ENCODE measurements around the gene TMEM205.

TMEM205 gene

GRCh38 chr19:11377756-11378155, 31.7 kb upstream of the TMEM205 start:
- H3K27me3 ChIP-seq (replicated peaks in 2 of 5; ENCODE audit: control insufficient read depth in 4 of 5, insufficient read depth in 5 of 5, low read length in 4 of 5) = peaks cover 0 to 6% (median 0%) of the 10 kb centered on the region in 5 experiments
- H3K9me3 ChIP-seq (ENCODE audit: control extremely low read depth in 1 of 5, control insufficient read depth in 4 of 5, insufficient read depth in 2 of 5, low read depth in 1 of 5, low read length in 4 of 5) = no peaks in the 10 kb centered on the region
- no peaks in the 10 kb centered on the region for H3K36me3 ChIP-seq (ENCODE audit: control insufficient read depth in 4 of 4, insufficient read depth in 4 of 4, low read length in 3 of 4)
- ChIA-PET CTCF (interaction anchor here (0.8 to 3.1 kb wide), 23 partner anchors 10 to 119 kb away, joined by 3 to 18 read pairs (median 4); partner anchors contain the start of gene TSPAN16), POLR2A (interaction anchor here (0.7 kb wide), 1 partner anchor 65 kb away, joined by 3 read pairs; no protein-coding TSS in a partner anchor)
- WGBS (ENCODE audit: insufficient coverage) = 92% methylated on average over 2 of the region's 3 CpGs
- H3K27ac ChIP-seq (ENCODE audit: insufficient read depth in 1 of 2, low read depth in 1 of 2, low read length in 2 of 2, poor library complexity in 1 of 2, severe bottlenecking in 2 of 2) = no peak overlapping the region
- no peak for DNase-seq
- no peak overlapping the region for H3K4me3 ChIP-seq (ENCODE audit: control insufficient read depth in 1 of 7, extremely low read depth in 1 of 7, insufficient read depth in 4 of 7, low read depth in 2 of 7, low read length in 6 of 7)
- H3K4me1 ChIP-seq (ENCODE audit: control extremely low read depth in 1 of 4, control insufficient read depth in 4 of 4, insufficient read depth in 4 of 4, low read length in 3 of 4) = peaks cover 19 to 74% (median 66%) of the 10 kb centered on the region in 4 experiments

- Histone ChIP-seq H3K27ac (ENCODE audit: insufficient read depth in 1 of 2, low read depth in 1 of 2, low read length in 2 of 2, poor library complexity in 1 of 2, severe bottlenecking in 2 of 2) (no peak overlapping the region), H3K4me1 (ENCODE audit: control extremely low read depth in 1 of 4, control insufficient read depth in 4 of 4, insufficient read depth in 4 of 4, low read length in 3 of 4) (peaks cover 19 to 70% (median 64%) of the 10 kb centered on the region in 4 experiments), H3K9me3 (ENCODE audit: control extremely low read depth in 1 of 5, control insufficient read depth in 4 of 5, insufficient read depth in 2 of 5, low read depth in 1 of 5, low read length in 4 of 5) (no peaks in the 10 kb centered on the region), H3K4me3 (ENCODE audit: control insufficient read depth in 1 of 7, extremely low read depth in 1 of 7, insufficient read depth in 4 of 7, low read depth in 2 of 7, low read length in 6 of 7) (peak overlapping the region in 1 of 7 experiments; percentile 11), H3K27me3 (replicated peaks in 2 of 5; ENCODE audit: control insufficient read depth in 4 of 5, insufficient read depth in 5 of 5, low read length in 4 of 5) (peaks cover 0 to 4% (median 0%) of the 10 kb centered on the region in 5 experiments), H3K36me3 (ENCODE audit: control insufficient read depth in 4 of 4, insufficient read depth in 4 of 4, low read length in 3 of 4) (no peaks in the 10 kb centered on the region)
- ChIA-PET POLR2A (interaction anchor here (0.6 kb wide), 2 partner anchors 54 to 416 kb away, joined by 4 read pairs; no protein-coding TSS in a partner anchor), CTCF (interaction anchor here (0.8 to 3.1 kb wide), 21 partner anchors 9 to 296 kb away, joined by 3 to 18 read pairs (median 5); partner anchors contain the start of gene TSPAN16)
- DNase-seq = peak in 2 of 3 donors; percentile 45 to 54
Measured at GRCh38 chr19:11377237-11377636, 31.2 kb upstream of the TMEM205 start.

- Histone ChIP-seq H3K27ac (ENCODE audit: insufficient read depth in 1 of 2, low read depth in 1 of 2, low read length in 2 of 2, poor library complexity in 1 of 2, severe bottlenecking in 2 of 2) (peak overlapping the region; percentile 54 to 92), H3K36me3 (ENCODE audit: control insufficient read depth in 4 of 4, insufficient read depth in 4 of 4, low read length in 3 of 4) (peaks cover 0 to 3% (median 0%) of the 10 kb centered on the region in 4 experiments), H3K4me3 (ENCODE audit: control insufficient read depth in 1 of 7, extremely low read depth in 1 of 7, insufficient read depth in 4 of 7, low read depth in 2 of 7, low read length in 6 of 7) (peak overlapping the region; percentile 19 to 94 (median 82)), H3K4me1 (ENCODE audit: control extremely low read depth in 1 of 4, control insufficient read depth in 4 of 4, insufficient read depth in 4 of 4, low read length in 3 of 4) (peaks cover 16 to 53% (median 46%) of the 10 kb centered on the region in 4 experiments), H3K9me3 (ENCODE audit: control extremely low read depth in 1 of 5, control insufficient read depth in 4 of 5, insufficient read depth in 2 of 5, low read depth in 1 of 5, low read length in 4 of 5) (no peaks in the 10 kb centered on the region), H3K27me3 (replicated peaks in 2 of 5; ENCODE audit: control insufficient read depth in 4 of 5, insufficient read depth in 5 of 5, low read length in 4 of 5) (no peaks in the 10 kb centered on the region)
- POLR2A ChIA-PET = interaction anchor here (0.6 to 2.4 kb wide), 9 partner anchors 14 to 1022 kb away, joined by 3 to 10 read pairs (median 3); partner anchors contain the start of genes CCDC159, ODAD3, PRKCSH and TMEM205
- CTCF ChIA-PET = interaction anchor here (0.6 to 3.1 kb wide), 20 partner anchors 8 to 110 kb away, joined by 3 to 18 read pairs (median 4); partner anchors contain the start of genes CCDC159, ODAD3, PRKCSH and RAB3D
- DNase-seq = peak; percentile 60 to 81 (median 79)
- WGBS (ENCODE audit: insufficient coverage) = 4% methylated on average over 27 of the region's 27 CpGs
Measured at GRCh38 chr19:11375143-11375948, 29.3 kb upstream of the TMEM205 start.

- no peaks in the 10 kb centered on the region for H3K27me3 ChIP-seq (replicated peaks in 2 of 5; ENCODE audit: control insufficient read depth in 4 of 5, insufficient read depth in 5 of 5, low read length in 4 of 5)
- H3K4me1 ChIP-seq (ENCODE audit: control extremely low read depth in 1 of 4, control insufficient read depth in 4 of 4, insufficient read depth in 4 of 4, low read length in 3 of 4) = peaks cover 15 to 50% (median 43%) of the 10 kb centered on the region in 4 experiments
- CTCF ChIA-PET = interaction anchor here (0.6 to 2.2 kb wide), 20 partner anchors 9 to 111 kb away, joined by 3 to 7 read pairs (median 4); partner anchors contain the start of genes CCDC159, ODAD3, PRKCSH and RAB3D
- POLR2A ChIA-PET = interaction anchor here (0.6 to 2.4 kb wide), 9 partner anchors 13 to 1023 kb away, joined by 3 to 10 read pairs (median 3); partner anchors contain the start of genes CCDC159, ODAD3, PRKCSH and TMEM205
- H3K27ac ChIP-seq (ENCODE audit: insufficient read depth in 1 of 2, low read depth in 1 of 2, low read length in 2 of 2, poor library complexity in 1 of 2, severe bottlenecking in 2 of 2) = peak within 1 kb of the TSS; percentile 85 to 92
- H3K9me3 ChIP-seq (ENCODE audit: control extremely low read depth in 1 of 5, control insufficient read depth in 4 of 5, insufficient read depth in 2 of 5, low read depth in 1 of 5, low read length in 4 of 5) = no peaks in the 10 kb centered on the region
- peak; percentile 99 to 100 (median 100) for DNase-seq
- H3K36me3 ChIP-seq (ENCODE audit: control insufficient read depth in 4 of 4, insufficient read depth in 4 of 4, low read length in 3 of 4) = peaks cover 0 to 7% (median 1%) of the 10 kb centered on the region in 4 experiments
- 0% methylated on average over 42 of the region's 44 CpGs for WGBS (ENCODE audit: insufficient coverage)
- H3K4me3 ChIP-seq (ENCODE audit: control insufficient read depth in 1 of 7, extremely low read depth in 1 of 7, insufficient read depth in 4 of 7, low read depth in 2 of 7, low read length in 6 of 7) = peak within 1 kb of the TSS; percentile 62 to 94 (median 82)
Measured at GRCh38 chr19:11374433-11375142, 28.5 kb upstream of the TMEM205 start, which contains the start of gene SWSAP1. TSS of gene SWSAP1 (plus strand) at chr19:11374666. CDS start at chr19:11374681, 15 bp downstream.

- peaks cover 15 to 50% (median 43%) of the 10 kb centered on the region in 4 experiments for H3K4me1 ChIP-seq (ENCODE audit: control extremely low read depth in 1 of 4, control insufficient read depth in 4 of 4, insufficient read depth in 4 of 4, low read length in 3 of 4)
- peak; percentile 55 to 68 (median 64) for DNase-seq
- POLR2A ChIA-PET = interaction anchor here (1.0 to 2.4 kb wide), 4 partner anchors 13 to 61 kb away, joined by 3 to 10 read pairs (median 4); partner anchors contain the start of genes CCDC159, ODAD3, PRKCSH and TMEM205
- H3K27ac ChIP-seq (ENCODE audit: insufficient read depth in 1 of 2, low read depth in 1 of 2, low read length in 2 of 2, poor library complexity in 1 of 2, severe bottlenecking in 2 of 2) = peak overlapping the region; percentile 85 to 92
- H3K9me3 ChIP-seq (ENCODE audit: control extremely low read depth in 1 of 5, control insufficient read depth in 4 of 5, insufficient read depth in 2 of 5, low read depth in 1 of 5, low read length in 4 of 5) = no peaks in the 10 kb centered on the region
- WGBS (ENCODE audit: insufficient coverage) = 4% methylated on average over 10 of the region's 11 CpGs
- CTCF ChIA-PET = interaction anchor here (0.7 to 2.1 kb wide), 13 partner anchors 8 to 112 kb away, joined by 3 to 7 read pairs (median 3); partner anchors contain the start of genes CCDC159, RAB3D, RGL3 and TMEM205
- peak overlapping the region; percentile 62 to 94 (median 82) for H3K4me3 ChIP-seq (ENCODE audit: control insufficient read depth in 1 of 7, extremely low read depth in 1 of 7, insufficient read depth in 4 of 7, low read depth in 2 of 7, low read length in 6 of 7)
- H3K27me3 ChIP-seq (replicated peaks in 2 of 5; ENCODE audit: control insufficient read depth in 4 of 5, insufficient read depth in 5 of 5, low read length in 4 of 5) = no peaks in the 10 kb centered on the region
- H3K36me3 ChIP-seq (ENCODE audit: control insufficient read depth in 4 of 4, insufficient read depth in 4 of 4, low read length in 3 of 4) = peaks cover 0 to 11% (median 6%) of the 10 kb centered on the region in 4 experiments
Measured at GRCh38 chr19:11373885-11374432, 27.9 kb upstream of the TMEM205 start.

All from common myeloid progenitor, CD34-positive (primary cell).